Psoas muscle (tissue), 8 donors: ENCODE measurements around the gene XIRP2. TPM values are rescaled to one million over a fixed set of nuclear protein-coding genes. Genes with fewer than 3 reads are reported as not detected.

Experiments used
- ATAC-seq, 4 donors: fragments of 200-7000 bp; cut with Tn5 transposase; one replicate each; pipeline ENCODE4 v1.9.1; 2020; ENCODE audit warnings: moderate library complexity in 3 of 4, mild to moderate bottlenecking in 2 of 4
- DNase-seq, 2 donors: peaks; one replicate each; pipeline ENCODE4 v3.0.0-alpha.2; 2020
- H3K27ac ChIP-seq: fragments of 200-600 bp; one replicate; pipeline ENCODE4 v1.8.0; 2022
- H3K27me3 ChIP-seq, 3 donors: fragments of 200-600 bp in 1 of 3; one replicate each; pipeline versions ENCODE4 v1.6.1 to v1.8.0; 2013 to 2022; ENCODE audit warnings: low read length in 2 of 3, mild to moderate bottlenecking in 2 of 3, moderate library complexity in 1 of 3; ENCODE audit not compliant: insufficient read depth in 3 of 3
- H3K36me3 ChIP-seq, 2 donors: fragments of 200-600 bp in 1 of 2; one replicate each; pipeline versions ENCODE4 v1.6.1 to v1.8.0; 2013 to 2022; ENCODE audit warnings: low read depth in 1 of 2, mild to moderate bottlenecking in 1 of 2, moderate library complexity in 1 of 2; ENCODE audit not compliant: insufficient read depth in 1 of 2
- H3K4me1 ChIP-seq: fragments of 200-600 bp; one replicate; pipeline ENCODE4 v1.8.0; 2022
- H3K4me3 ChIP-seq: fragments of 200-600 bp; one replicate; pipeline ENCODE4 v1.8.0; 2022; ENCODE audit warnings: mild to moderate bottlenecking
- H3K9me3 ChIP-seq: fragments of 200-600 bp; one replicate; pipeline ENCODE4 v1.8.0; 2022
- CTCF ChIP-seq: fragments of 200-600 bp; IDR thresholded peaks from one replicate; pipeline ENCODE4 v1.8.0; 2022; ENCODE audit warnings: antibody characterized with exemption
- WGBS, 3 donors: extraction: QIAGEN DNeasy Blood & Tissue Kit; methylation state at CpG; one replicate each; pipeline versions ENCODE4 v1.1.6 to v1.1.7; 2013; 5-methylcytosine and 5-hydroxymethylcytosine counted together
- intact Hi-C, 2 donors: fragments of 100-400 bp; cut with DNase I; formaldehyde crosslinking; loops; one replicate each; pipeline versions ENCODE4 v1.11.0 to v1.14.2; 2022
- polyA plus RNA-seq, 3 donors: library from polyadenylated mRNA; stranded (reverse); fragments of 200-250 nt; gene quantifications; one replicate each; pipeline ENCODE4 v1.2.3, GENCODE V29; 2013
- total RNA-seq, 4 donors: library from RNA; stranded (reverse); fragmentation: NEBNext Ultra II Directional in 2 of 4; extraction: Animal tissue kit (Norgen Biotek cat#: 25700) in 2 of 4; gene quantifications; one replicate each; pipeline versions ENCODE4 v1.2.1 to v1.2.4, GENCODE V29; 2021 to 2023
- donor health status: healthy with polysubstance abuse.
- donor health status: DM: no; HTN: no; CAD: no; lungs with moderate emphysema.
- donor health status: Bipolar disorder and iron deficiency.
- donor health status: healthy.
- donor health status: DM: yes; HTN: yes; CAD: no.
- donor health status: DM: no; HTN: no; CAD: no.
- donor health status: DM: no; HTN: no; CAD: no.
- donor health status: DM: yes; HTN: yes; CAD: no.

Gene XIRP2
- total and polyA plus RNA-seq, 7 donors = 355 to 8,701 (median 2,071) TPM

- TF ChIP-seq CTCF = no peak
- Histone ChIP-seq H3K4me1 (no peaks in the 10 kb centered on the region), H3K4me3 (no peak overlapping the region), H3K9me3 (no peaks in the 10 kb centered on the region), H3K36me3 (no peaks in the 10 kb centered on the region), H3K27ac (no peak overlapping the region), H3K27me3 (no peaks in the 10 kb centered on the region)
- ATAC-seq (no peak), DNase-seq (no peak)
- intact Hi-C loops = no loop called here
Observed at GRCh38 chr2:167048829-167049228, 160.5 kb downstream of the XIRP2 start.

- Histone ChIP-seq H3K36me3 (no peaks in the 10 kb centered on the region), H3K4me3 (no peak overlapping the region), H3K9me3 (no peaks in the 10 kb centered on the region), H3K27me3 (no peaks in the 10 kb centered on the region), H3K27ac (no peak overlapping the region), H3K4me1 (no peaks in the 10 kb centered on the region)
- no peak for TF ChIP-seq CTCF
- DNase-seq (no peak), ATAC-seq (no peak)
- intact Hi-C loops = no loop called here
- WGBS, 3 donors = 45 to 61% (median 50%) methylated on average over 3 of the region's 3 CpGs
Observed at GRCh38 chr2:167049659-167050058, 161.4 kb downstream of the XIRP2 start.

GRCh38 chr2:167052825-167053224, 164.5 kb downstream of the XIRP2 start:
- WGBS, 3 donors = 62 to 87% (median 76%) methylated on average over 1 of the region's 1 CpG
- Histone ChIP-seq H3K27me3 (peaks cover 0 to 4% (median 0%) of the 10 kb centered on the region in 3 donors), H3K36me3 (no peaks in the 10 kb centered on the region), H3K4me1 (no peaks in the 10 kb centered on the region), H3K9me3 (no peaks in the 10 kb centered on the region), H3K27ac (no peak overlapping the region), H3K4me3 (no peak overlapping the region)
- intact Hi-C loops = no loop called here
- TF ChIP-seq CTCF = no peak
- ATAC-seq (no peak), DNase-seq (no peak)

- TF ChIP-seq CTCF = no peak
- no peaks in the 10 kb centered on the region for H3K36me3 ChIP-seq
- H3K27ac ChIP-seq = no peak overlapping the region
- peaks cover 0 to 4% (median 0%) of the 10 kb centered on the region in 3 donors for H3K27me3 ChIP-seq
- ATAC-seq (no peak), DNase-seq (no peak)
- 92 to 94% (median 94%) methylated on average over 3 of the region's 3 CpGs for WGBS, 3 donors
- no peaks in the 10 kb centered on the region for H3K4me1 ChIP-seq
- H3K4me3 ChIP-seq = no peak overlapping the region
- no peaks in the 10 kb centered on the region for H3K9me3 ChIP-seq
- intact Hi-C loops = no loop called here
Observed at GRCh38 chr2:167054881-167055280, 166.6 kb downstream of the XIRP2 start.

- WGBS, 3 donors = 61 to 68% (median 67%) methylated on average over 4 of the region's 4 CpGs
- Histone ChIP-seq H3K4me1 (no peaks in the 10 kb centered on the region), H3K27ac (no peak overlapping the region), H3K27me3 (peaks cover 0 to 4% (median 0%) of the 10 kb centered on the region in 3 donors), H3K4me3 (no peak overlapping the region), H3K36me3 (no peaks in the 10 kb centered on the region), H3K9me3 (no peaks in the 10 kb centered on the region)
- intact Hi-C loops = no loop called here
- no peak for ATAC-seq
- no peak for TF ChIP-seq CTCF
- DNase-seq = no peak
Observed at GRCh38 chr2:167057446-167057845, 169.2 kb downstream of the XIRP2 start.
